HUES64 (cell line): ENCODE measurements around the gene CSNK1G2.
"Not testable (repeated sequence)": the region's sequence is repeated elsewhere in the genome, so short reads cannot be mapped to it uniquely, and the experiment has no call there.

Source experiments
- H3K27ac ChIP-seq: 2 replicates; pipeline ENCODE4 v1.7.0; 2013; ENCODE audit warnings: low read depth, low read length, inconsistent platforms
- H3K27me3 ChIP-seq: 2 replicates; pipeline ENCODE4 v1.6.1; 2013; ENCODE audit warnings: mild to moderate bottlenecking, low read length; ENCODE audit not compliant: insufficient read depth
- H3K36me3 ChIP-seq: 2 replicates; pipeline ENCODE4 v1.6.1; 2013; ENCODE audit warnings: mild to moderate bottlenecking, low read length; ENCODE audit not compliant: insufficient read depth
- H3K4me1 ChIP-seq: 2 replicates; pipeline ENCODE4 v1.6.1; 2013; ENCODE audit warnings: mild to moderate bottlenecking, low read length, moderate library complexity; ENCODE audit not compliant: insufficient read depth
- H3K4me3 ChIP-seq: 2 replicates; pipeline ENCODE4 v1.5.1; 2013; ENCODE audit warnings: mild to moderate bottlenecking, low read length, moderate library complexity
- H3K9ac ChIP-seq: 2 replicates; pipeline ENCODE4 v1.6.1; 2013; ENCODE audit warnings: mild to moderate bottlenecking, low read depth, low read length
- H3K9me3 ChIP-seq: 2 replicates; pipeline ENCODE4 v1.6.1; 2013; ENCODE audit warnings: low read depth, low read length; ENCODE audit not compliant: insufficient read depth
- WGBS: fragments of 150-250, 120-280 bp; methylation state at CpG from one replicate; pipeline ENCODE4 v1.1.7; 2013; ENCODE audit warnings: missing lambda C conversion rate; 5-methylcytosine and 5-hydroxymethylcytosine counted together

Gene CSNK1G2

GRCh38 chr19:1985588-1986356 is 44.8 kb downstream of the CSNK1G2 start:
- 95% methylated on average over 44 of the region's 44 CpGs for WGBS
- H3K27me3 ChIP-seq = no peaks in the 10 kb centered on the region
- H3K4me3 ChIP-seq = no peak overlapping the region
- H3K27ac ChIP-seq = no peak overlapping the region
- no peak overlapping the region for H3K9ac ChIP-seq
- peaks cover 65% of the 10 kb centered on the region for H3K36me3 ChIP-seq
- H3K4me1 ChIP-seq = no peaks in the 10 kb centered on the region
- no peaks in the 10 kb centered on the region for H3K9me3 ChIP-seq

GRCh38 chr19:1986357-1987162 is 45.6 kb downstream of the CSNK1G2 start:
- H3K27ac ChIP-seq = no peak overlapping the region
- H3K4me1 ChIP-seq = no peaks in the 10 kb centered on the region
- 95% methylated on average over 42 of the region's 42 CpGs for WGBS
- no peaks in the 10 kb centered on the region for H3K9me3 ChIP-seq
- peaks cover 63% of the 10 kb centered on the region for H3K36me3 ChIP-seq
- no peak overlapping the region for H3K4me3 ChIP-seq
- no peak overlapping the region for H3K9ac ChIP-seq
- no peaks in the 10 kb centered on the region for H3K27me3 ChIP-seq

- no peaks in the 10 kb centered on the region for H3K9me3 ChIP-seq
- peaks cover 57% of the 10 kb centered on the region for H3K36me3 ChIP-seq
- H3K4me1 ChIP-seq = no peaks in the 10 kb centered on the region
Measured at GRCh38 chr19:1987197-1988187, 46.5 kb downstream of the CSNK1G2 start.

GRCh38 chr19:1988464-1988863 is 47.5 kb downstream of the CSNK1G2 start:
- not testable (repeated sequence) for H3K4me3 ChIP-seq
- H3K36me3 ChIP-seq = peaks cover 55% of the 10 kb centered on the region

More at GRCh38 chr19:1987197-1988187, 46.5 kb downstream of the CSNK1G2 start:
- Histone ChIP-seq H3K27me3 (no peaks in the 10 kb centered on the region), H3K9ac (no peak overlapping the region), H3K4me3 (no peak overlapping the region), H3K27ac (no peak overlapping the region)
- 93% methylated on average over 39 of the region's 42 CpGs for WGBS

GRCh38 chr19:1989513-1990229 is 48.7 kb downstream of the CSNK1G2 start:
- no peaks in the 10 kb centered on the region for H3K9me3 ChIP-seq

More at GRCh38 chr19:1988464-1988863, 47.5 kb downstream of the CSNK1G2 start:
- not testable (repeated sequence) for H3K27ac ChIP-seq, H3K9me3 ChIP-seq, H3K4me1 ChIP-seq, H3K27me3 ChIP-seq, H3K9ac ChIP-seq
- WGBS = 95% methylated on average over 10 of the region's 10 CpGs

GRCh38 chr19:1990230-1991017 is 49.5 kb downstream of the CSNK1G2 start:
- Histone ChIP-seq H3K9ac (no peak overlapping the region), H3K36me3 (peaks cover 47% of the 10 kb centered on the region), H3K4me1 (no peaks in the 10 kb centered on the region), H3K4me3 (no peak overlapping the region), H3K9me3 (no peaks in the 10 kb centered on the region), H3K27me3 (no peaks in the 10 kb centered on the region), H3K27ac (no peak overlapping the region)
- 96% methylated on average over 34 of the region's 34 CpGs for WGBS

More at GRCh38 chr19:1989513-1990229, 48.7 kb downstream of the CSNK1G2 start:
- Histone ChIP-seq H3K9ac (no peak overlapping the region), H3K27ac (no peak overlapping the region), H3K27me3 (no peaks in the 10 kb centered on the region), H3K4me3 (no peak overlapping the region), H3K4me1 (no peaks in the 10 kb centered on the region), H3K36me3 (peaks cover 54% of the 10 kb centered on the region)
- WGBS = 94% methylated on average over 40 of the region's 40 CpGs

- WGBS = 91% methylated on average over 30 of the region's 30 CpGs
- H3K4me1 ChIP-seq = no peaks in the 10 kb centered on the region
- H3K27ac ChIP-seq = no peak overlapping the region
- H3K9ac ChIP-seq = no peak overlapping the region
- H3K27me3 ChIP-seq = no peaks in the 10 kb centered on the region
- H3K9me3 ChIP-seq = peaks cover 5% of the 10 kb centered on the region; the same call in 1 of the 2 replicates
- H3K36me3 ChIP-seq = peaks cover 47% of the 10 kb centered on the region
- no peak overlapping the region for H3K4me3 ChIP-seq
Measured at GRCh38 chr19:1991018-1991913, 50.3 kb downstream of the CSNK1G2 start.

- H3K4me3 ChIP-seq = no peak overlapping the region
Measured at GRCh38 chr19:1992759-1993260, 51.8 kb downstream of the CSNK1G2 start.

More at GRCh38 chr19:1992759-1993260, 51.8 kb downstream of the CSNK1G2 start:
- Histone ChIP-seq H3K4me1 (no peaks in the 10 kb centered on the region), H3K9me3 (peaks cover 5% of the 10 kb centered on the region; the same call in 1 of the 2 replicates), H3K9ac (no peak overlapping the region), H3K27me3 (no peaks in the 10 kb centered on the region), H3K27ac (no peak overlapping the region), H3K36me3 (peaks cover 44% of the 10 kb centered on the region)
- WGBS = 80% methylated on average over 44 of the region's 44 CpGs
